Stimulated activated CD4-positive, alpha-beta T cell treated with anti-CD3 and anti-CD28 coated beads, Interleukin-4, amount 100 ng/mL, for 48 hours (primary cell): ENCODE measurements around the gene WDFY2.
A peak's percentile ranks its signal among the peaks of the same experiment; 100 is the strongest.

ENCODE experiments used
- DNase-seq, 2 donors: peaks; one replicate each; pipeline ENCODE4 v3.0.0-alpha.2; 2020; ENCODE audit warnings: low read depth in 2 of 2

Gene WDFY2

GRCh38 chr13:51770160-51770559, 185.9 kb downstream of the WDFY2 start:
- DNase-seq: no peak

DNA sequence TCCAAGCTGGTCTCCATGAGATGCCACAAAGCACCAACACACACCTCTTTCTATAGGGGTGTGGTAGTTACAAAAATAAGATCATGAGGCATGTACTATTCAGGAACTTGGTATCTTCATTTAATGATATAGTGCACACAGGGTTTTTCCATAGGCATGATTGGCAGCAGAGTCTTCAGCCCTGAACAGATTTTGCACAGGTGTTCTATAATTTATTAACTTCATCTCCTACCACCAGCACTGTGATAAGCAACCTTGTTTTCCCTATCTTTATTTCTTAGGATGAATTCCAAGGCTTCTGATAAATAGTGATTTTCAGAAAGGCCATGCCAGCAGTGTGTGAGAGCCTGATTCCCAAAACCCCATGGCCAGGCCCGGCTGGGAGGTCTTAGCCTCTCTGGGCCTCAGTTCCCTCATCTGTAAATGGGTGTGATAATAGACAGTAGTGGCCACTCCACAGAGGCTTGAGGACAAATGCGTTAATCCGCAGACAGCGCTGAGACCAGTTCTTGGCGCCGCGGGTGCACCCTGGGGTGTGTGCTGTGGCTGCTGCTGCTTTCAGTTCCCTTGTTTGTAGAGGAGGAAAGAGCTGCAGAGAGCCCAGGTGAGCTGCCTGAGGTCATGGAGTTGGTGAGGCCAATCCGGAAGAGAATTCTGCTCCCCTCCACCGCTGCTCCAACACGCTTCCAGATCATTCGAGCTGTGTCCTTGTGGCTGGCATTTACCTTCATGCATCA, 186.6 kb downstream of the WDFY2 start:
- DNase-seq: no peak

DNA sequence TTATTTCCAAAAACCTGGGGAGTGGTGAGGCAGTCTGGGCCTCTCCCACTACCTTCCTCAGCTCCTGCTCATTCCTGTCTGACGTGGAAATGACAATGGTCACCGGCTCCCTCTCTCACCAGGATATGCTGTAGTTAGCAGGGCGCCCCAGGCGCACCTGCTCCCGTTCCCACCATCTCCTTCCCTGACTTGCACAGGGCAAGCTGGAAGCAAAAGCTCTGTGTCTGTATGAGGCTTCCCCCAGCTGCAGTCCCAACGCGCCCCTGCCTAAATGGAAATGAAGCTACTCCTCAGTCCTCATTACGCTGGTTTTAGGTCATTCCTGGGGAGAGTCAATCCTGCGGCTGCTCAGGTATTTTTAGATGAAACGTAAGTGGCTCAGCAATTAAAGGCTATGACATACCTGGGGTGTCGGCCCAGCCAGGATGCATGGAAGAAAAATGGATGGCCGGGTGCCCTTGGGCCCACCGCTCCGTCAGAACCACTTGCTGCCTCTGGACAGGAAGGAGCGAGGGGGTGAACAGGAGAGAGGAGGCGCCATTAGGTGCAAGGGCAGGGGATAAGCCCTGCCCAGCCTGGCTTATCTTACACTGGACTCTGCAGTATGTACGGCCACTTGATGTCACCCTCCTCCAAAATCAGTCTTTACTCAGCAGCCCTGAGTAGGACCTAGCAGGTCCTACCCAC, 187.3 kb downstream of the WDFY2 start:
- no peak for DNase-seq

- DNase-seq: no peak
Observed at GRCh38 chr13:51772105-51772455, 187.8 kb downstream of the WDFY2 start.

DNA sequence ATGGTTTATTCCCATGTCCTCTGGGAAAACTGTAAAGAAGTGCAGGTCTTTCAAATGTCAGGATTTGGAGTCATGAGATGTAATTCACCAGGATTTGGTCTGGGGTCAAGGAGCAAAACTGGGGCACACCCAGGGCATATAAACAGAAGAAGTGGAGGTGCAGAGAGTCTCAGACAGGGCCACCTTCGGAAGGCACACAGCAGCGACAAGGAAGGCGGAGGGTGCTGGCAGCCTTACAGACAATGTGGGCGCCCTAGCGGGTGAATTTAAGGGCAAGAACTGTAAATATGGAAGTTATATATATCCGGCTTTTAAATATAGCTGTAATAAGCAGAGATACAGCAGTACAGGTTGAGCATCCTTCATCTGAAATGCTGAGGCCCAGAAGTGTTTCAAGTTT, 188.5 kb downstream of the WDFY2 start:
- no peak for DNase-seq

DNA sequence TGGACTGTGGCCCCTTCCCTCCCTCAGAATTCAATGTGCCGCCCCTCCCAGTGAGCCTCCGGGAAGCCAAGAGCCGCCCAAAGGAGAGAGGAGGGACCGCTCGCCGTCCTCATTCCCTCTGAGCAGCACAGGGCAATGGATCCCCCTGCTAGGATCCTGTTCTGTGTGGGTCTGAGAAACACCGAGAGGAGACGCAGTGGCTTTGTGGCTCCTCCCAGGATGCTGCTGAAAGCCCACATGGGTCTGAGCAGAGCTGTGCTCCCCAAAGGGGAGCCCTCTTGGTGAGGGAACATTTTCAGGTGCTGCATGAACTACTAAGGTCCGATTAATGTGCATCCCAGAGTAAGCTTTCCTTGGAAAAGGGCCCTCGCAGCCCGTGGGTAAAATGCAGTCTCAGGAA, 189.3 kb downstream of the WDFY2 start:
- DNase-seq: no peak

- no peak for DNase-seq
Observed at GRCh38 chr13:51776179-51776578, 191.9 kb downstream of the WDFY2 start.

- DNase-seq: no peak
Observed at GRCh38 chr13:51777921-51778320, 193.7 kb downstream of the WDFY2 start.

DNA sequence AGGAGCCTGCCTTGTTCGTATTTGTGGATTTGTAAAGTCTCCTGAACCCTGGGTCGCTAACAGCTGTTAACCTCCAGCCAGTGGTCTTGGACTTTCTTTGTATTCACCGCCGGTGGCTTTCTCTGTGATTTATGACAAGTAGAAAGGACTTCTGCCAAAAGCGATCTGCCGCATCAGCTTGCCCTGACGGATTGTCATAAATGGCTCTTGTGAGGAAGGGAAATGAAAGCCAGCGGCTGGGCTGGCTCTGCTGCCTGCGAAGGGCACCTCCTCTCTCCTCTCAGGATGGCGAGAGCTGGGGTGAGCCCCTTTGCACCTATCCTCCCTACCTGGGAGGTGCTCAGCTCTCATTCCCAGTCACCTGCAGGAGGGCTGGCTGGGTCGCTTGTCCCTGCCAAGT, 194.1 kb downstream of the WDFY2 start:
- no peak for DNase-seq

- DNase-seq: no peak
Observed at GRCh38 chr13:51780099-51780498, 195.8 kb downstream of the WDFY2 start.

GRCh38 chr13:51781246-51782022, 197.2 kb downstream of the WDFY2 start:
- DNase-seq: no peak

- DNase-seq: no peak
Observed at GRCh38 chr13:51782026-51782710, 197.9 kb downstream of the WDFY2 start.

DNA sequence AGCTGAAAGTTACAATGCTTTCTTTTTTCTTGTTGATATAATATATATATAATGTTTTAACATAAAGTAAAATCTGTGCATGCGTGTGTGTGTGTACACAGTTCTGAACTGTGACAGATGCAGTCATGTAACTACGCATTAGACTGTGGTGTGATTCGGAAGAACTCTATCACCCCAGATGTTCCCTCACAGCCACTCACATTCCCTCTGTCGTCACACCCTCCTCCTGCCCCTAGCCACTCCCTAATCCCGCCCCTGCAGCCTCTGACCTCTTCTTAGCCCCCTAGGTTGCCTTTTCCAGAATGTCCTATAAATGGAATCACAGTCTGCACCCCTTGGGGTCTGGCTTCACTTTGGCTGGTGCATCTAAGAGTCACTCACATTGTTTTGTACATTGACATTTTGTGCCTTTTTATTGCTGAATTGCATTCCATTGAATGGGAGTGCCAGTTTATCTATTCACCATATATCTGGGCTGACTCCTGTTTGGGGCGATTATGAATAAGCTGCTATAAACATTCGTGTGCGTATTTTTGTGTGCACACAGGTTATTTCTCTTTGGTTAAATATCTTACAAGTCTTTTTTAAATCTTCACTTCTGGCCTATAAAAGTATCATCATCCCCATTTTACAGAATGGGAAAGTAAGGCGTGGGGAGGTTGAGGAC, 199.3 kb downstream of the WDFY2 start:
- no peak for DNase-seq

DNA sequence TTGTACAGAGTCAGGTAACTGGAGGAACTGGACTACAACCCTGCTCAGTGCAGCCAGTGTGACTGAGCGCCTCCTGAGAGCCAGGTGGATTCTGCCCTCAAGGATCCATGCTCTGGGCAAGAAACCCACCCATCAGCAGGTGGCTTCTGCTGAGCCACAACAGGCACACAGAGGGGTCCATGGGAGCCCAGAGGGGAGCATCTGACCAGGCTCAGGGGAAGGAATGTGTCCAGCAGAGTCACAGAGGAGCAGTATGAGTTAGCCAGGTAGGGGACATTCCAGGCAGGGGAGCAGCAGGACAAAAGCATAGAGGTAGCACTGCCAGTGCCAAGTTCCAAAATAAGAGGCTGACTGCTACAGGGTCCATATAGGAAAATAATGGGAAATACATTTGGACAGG, 199.8 kb downstream of the WDFY2 start:
- no peak for DNase-seq

DNA sequence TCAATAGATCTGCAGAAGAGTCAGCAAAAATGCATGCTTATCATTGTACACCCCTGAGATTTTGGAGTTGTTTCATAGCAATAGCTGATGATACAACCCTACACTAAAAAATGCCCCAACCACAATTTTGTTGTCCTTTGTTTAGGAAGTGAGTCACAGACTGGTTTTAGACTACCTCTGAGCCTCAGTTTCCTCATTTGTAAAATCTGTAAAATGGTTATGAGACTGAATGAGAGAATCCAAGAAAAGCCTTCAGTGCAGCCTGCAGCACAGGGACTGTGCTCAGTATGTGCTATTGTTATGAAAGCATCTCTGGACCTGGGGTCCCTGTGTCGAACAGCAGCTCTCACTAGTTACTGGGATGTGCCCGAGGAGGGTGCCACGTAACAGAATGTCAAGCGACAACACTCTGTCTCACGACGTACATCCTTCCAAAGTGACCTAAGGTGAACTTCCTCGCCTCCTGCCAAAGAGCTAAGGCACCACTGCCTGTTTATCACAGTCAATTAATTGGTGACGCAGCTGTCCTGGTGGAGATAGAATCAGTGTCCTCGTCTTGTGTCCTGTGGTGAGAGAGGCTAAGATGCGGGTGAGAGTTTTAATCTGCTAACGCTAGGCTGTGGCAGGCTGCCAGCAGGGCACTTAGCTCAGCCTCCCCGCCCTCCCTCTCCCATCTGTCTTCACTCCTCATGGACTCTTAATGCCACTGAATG, 201.6 kb downstream of the WDFY2 start:
- no peak for DNase-seq

DNA sequence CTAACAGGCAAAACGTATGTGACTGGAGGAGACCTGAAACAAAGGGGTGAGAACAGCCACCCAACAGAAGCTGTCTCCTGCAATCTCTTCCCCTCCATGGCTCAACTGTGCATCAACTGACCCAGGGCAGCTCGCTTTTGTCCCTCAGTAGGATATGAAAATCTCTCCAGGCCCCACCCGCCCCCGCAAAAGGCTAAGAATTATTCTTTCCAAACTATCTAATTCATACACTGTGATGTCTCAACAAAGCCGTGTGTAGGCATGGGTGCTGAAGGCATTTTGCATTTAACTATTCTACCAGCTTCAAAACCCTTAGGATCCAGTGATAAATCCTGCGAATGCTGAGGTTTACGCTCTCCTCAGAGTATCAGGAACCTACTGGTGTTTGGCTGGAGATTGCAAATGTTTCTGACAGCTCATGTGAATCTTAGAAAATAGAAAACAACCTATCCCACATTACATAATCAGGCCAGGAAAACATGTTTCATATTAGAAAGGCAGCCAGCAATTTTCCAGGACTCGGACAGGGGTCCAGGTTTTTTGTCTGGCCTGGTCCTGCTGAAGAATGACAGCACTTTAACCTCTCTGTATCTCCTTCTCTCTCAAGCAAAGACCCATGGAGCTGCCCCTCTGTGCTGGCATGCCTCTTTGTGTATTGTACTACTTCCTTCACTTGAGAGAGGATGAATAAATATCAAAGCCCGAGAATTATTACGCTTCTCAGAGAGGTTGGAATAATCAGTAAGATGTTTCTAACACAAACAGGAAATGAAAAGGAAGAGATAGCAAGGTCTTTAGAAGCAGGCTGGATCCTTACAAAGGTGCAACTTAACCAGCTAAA, 202.4 kb downstream of the WDFY2 start:
- no peak for DNase-seq

- DNase-seq: peak; percentile 35 to 59
Observed at GRCh38 chr13:51793570-51794271, 209.5 kb downstream of the WDFY2 start.

GRCh38 chr13:51794964-51795363, 210.7 kb downstream of the WDFY2 start:
- DNase-seq: no peak

GRCh38 chr13:51795419-51795818, 211.2 kb downstream of the WDFY2 start:
- DNase-seq: no peak

GRCh38 chr13:51796546-51796945, 212.3 kb downstream of the WDFY2 start:
- no peak for DNase-seq
